ENCODE data around the gene IQSEC1. TPM values are rescaled to one million over a fixed set of nuclear protein-coding genes. Genes with fewer than 3 reads are reported as not detected.
A peak's percentile ranks its signal among the peaks of the same experiment; 100 is the strongest.

IQSEC1 gene
- total RNA-seq (2014; rRNA removed): 6.6 and 7.7 TPM in 2 replicates
- polyA plus RNA-seq (2012): 7.0 TPM

- no peak for DNase-seq (ENCODE audit: low read depth)
Observed at GRCh38 chr3:13073326-13074005, at the start of gene IQSEC1. Gene IQSEC1 (minus strand): TSS chr3:13073429. CDS start chr3:13073014, 415 bp downstream.

- DNase-seq (ENCODE audit: low read depth): no peak
Observed at GRCh38 chr3:13122081-13123012, 49.1 kb upstream of the IQSEC1 start.

- DNase-seq (ENCODE audit: low read depth): no peak
Observed at GRCh38 chr3:13121553-13122001, 48.3 kb upstream of the IQSEC1 start.

- DNase-seq (ENCODE audit: low read depth): no peak
Observed at GRCh38 chr3:13120928-13121552, 47.8 kb upstream of the IQSEC1 start.

- DNase-seq (ENCODE audit: low read depth): no peak
Observed at GRCh38 chr3:13120289-13120927, 47.2 kb upstream of the IQSEC1 start.

- DNase-seq (ENCODE audit: low read depth): no peak
Observed at GRCh38 chr3:13119471-13120220, 46.4 kb upstream of the IQSEC1 start.

- no peak for DNase-seq (ENCODE audit: low read depth)
Observed at GRCh38 chr3:13116426-13116825, 43.2 kb upstream of the IQSEC1 start.

- no peak for DNase-seq (ENCODE audit: low read depth)
Observed at GRCh38 chr3:13115991-13116390, 42.8 kb upstream of the IQSEC1 start.

- no peak for DNase-seq (ENCODE audit: low read depth)
Observed at GRCh38 chr3:13115576-13115910, 42.3 kb upstream of the IQSEC1 start.

- no peak for DNase-seq (ENCODE audit: low read depth)
Observed at GRCh38 chr3:13114811-13115575, 41.8 kb upstream of the IQSEC1 start.

GRCh38 chr3:13113346-13114330 is 40.4 kb upstream of the IQSEC1 start:
- no peak for DNase-seq (ENCODE audit: low read depth)

- DNase-seq (ENCODE audit: low read depth): no peak
Observed at GRCh38 chr3:13112521-13113345, 39.5 kb upstream of the IQSEC1 start.

- DNase-seq (ENCODE audit: low read depth): no peak
Observed at GRCh38 chr3:13111873-13112520, 38.8 kb upstream of the IQSEC1 start.

- DNase-seq (ENCODE audit: low read depth): no peak
Observed at GRCh38 chr3:13111173-13111872, 38.1 kb upstream of the IQSEC1 start.

GRCh38 chr3:13110678-13111116 is 37.5 kb upstream of the IQSEC1 start:
- peak; percentile 43 for DNase-seq (ENCODE audit: low read depth)

- no peak for DNase-seq (ENCODE audit: low read depth)
Observed at GRCh38 chr3:13109516-13109915, 36.3 kb upstream of the IQSEC1 start.

GRCh38 chr3:13108861-13109260 is 35.6 kb upstream of the IQSEC1 start:
- no peak for DNase-seq (ENCODE audit: low read depth)
